PC-9 (cell line): ENCODE data around the gene MBD3. TPM values are rescaled to one million over a fixed set of nuclear protein-coding genes. Genes with fewer than 3 reads are reported as not detected.

ENCODE experiments used
- BruUV-seq: library from RNA; stranded (reverse); fragments of 400-500 nt; replicated peaks from 2 replicates; lab custom pipeline; 2021; lab: Mats Ljungman, UMichigan
- CTCF ChIA-PET: fragments of 300-600 bp; sonication (Branson Sonifier 250); formaldehyde crosslinking; loops from one replicate; lab custom pipeline; 2022; ENCODE audit warnings: antibody characterized with exemption; lab: Charles Lee
- POLR2A ChIA-PET: fragments of 300-600 bp; sonication (Branson Sonifier 250); formaldehyde crosslinking; loops from one replicate; lab custom pipeline; 2022; ENCODE audit warnings: antibody characterized with exemption; ENCODE audit not compliant: unreplicated experiment; lab: Charles Lee
- DNase-seq, 2 experiments: peaks; one replicate each; pipeline versions ENCODE4 v3.0.0 to v3.0.0-alpha.2; 2015 to 2022; ENCODE audit warnings: mixed read lengths in 1 of 2
- H2AFZ ChIP-seq: fragments of 200-600 bp; sonication (generic); 2 replicates; pipeline ENCODE4 v1.8.1; 2017; ENCODE audit warnings: antibody characterized with exemption
- H3F3A ChIP-seq: fragments of 200-600 bp; sonication (generic); 2 replicates; pipeline ENCODE4 v1.8.1; 2017; ENCODE audit warnings: antibody characterized with exemption, mild to moderate bottlenecking, low read depth; ENCODE audit not compliant: insufficient read depth
- H3K27ac ChIP-seq: fragments of 200-600 bp; sonication (generic); 2 replicates; pipeline ENCODE4 v1.6.1; 2016; ENCODE audit warnings: mixed run types
- H3K27me3 ChIP-seq: fragments of 200-600 bp; sonication (generic); 2 replicates; pipeline ENCODE4 v1.6.1; 2016; ENCODE audit warnings: low read depth, mixed run types; ENCODE audit not compliant: insufficient read depth
- H3K36me3 ChIP-seq: fragments of 200-600 bp; sonication (generic); 2 replicates; pipeline ENCODE4 v1.6.1; 2016; ENCODE audit warnings: low read depth, mixed run types
- H3K4me1 ChIP-seq: fragments of 200-600 bp; sonication (generic); replicated peaks from 2 replicates; pipeline ENCODE4 v1.6.1; 2016; ENCODE audit warnings: mixed run types; ENCODE audit not compliant: insufficient read depth
- H3K4me2 ChIP-seq: fragments of 200-600 bp; sonication (generic); 2 replicates; pipeline ENCODE4 v1.6.1; 2017; ENCODE audit warnings: mixed run types
- H3K4me3 ChIP-seq: fragments of 200-600 bp; sonication (generic); 2 replicates; pipeline ENCODE4 v1.6.1; 2016; ENCODE audit warnings: mixed run types
- H3K79me2 ChIP-seq: fragments of 200-600 bp; sonication (generic); 2 replicates; pipeline ENCODE4 v1.6.1; 2017; ENCODE audit warnings: low read depth, mixed run types
- H3K9me2 ChIP-seq: fragments of 200-600 bp; sonication (generic); 2 replicates; pipeline ENCODE4 v1.8.1; 2017; ENCODE audit warnings: mild to moderate bottlenecking; ENCODE audit not compliant: insufficient read depth
- H3K9me3 ChIP-seq: fragments of 200-600 bp; sonication (generic); 2 replicates; pipeline ENCODE4 v1.8.1; 2016; ENCODE audit warnings: low read depth; ENCODE audit not compliant: insufficient read depth
- H4K20me1 ChIP-seq: fragments of 200-600 bp; sonication (generic); 2 replicates; pipeline ENCODE4 v1.8.1; 2017; ENCODE audit not compliant: insufficient read depth
- CTCF ChIP-seq: fragments of 200-600 bp; sonication (generic); conservative IDR thresholded peaks from 2 replicates; pipeline ENCODE4 v1.6.1; 2017; ENCODE audit warnings: mixed run types, antibody characterized with exemption, mild to moderate bottlenecking, moderate library complexity
- EZH2 ChIP-seq: fragments of 200-600 bp; sonication (generic); IDR thresholded peaks from 2 replicates; pipeline ENCODE4 v1.8.0; 2017; ENCODE audit warnings: antibody characterized with exemption, low read depth
- intact Hi-C: fragments of 100-400 bp; cut with micrococcal nuclease; formaldehyde crosslinking; loops from one replicate; pipeline ENCODE4 v1.10.0; 2022; ENCODE audit not compliant: unreplicated experiment
- total RNA-seq: library from RNA; stranded (reverse); gene quantifications from 2 replicates; pipeline ENCODE4 v1.2.3, GENCODE V29; 2021

The MBD3 gene
- total RNA-seq, 1 experiment from 2014 or later: 129 TPM

- ChIA-PET CTCF (no interaction called here), POLR2A (no interaction called here)
- Histone ChIP-seq H3F3A (no peaks in the 10 kb centered on the region), H3K4me2 (no peak overlapping the region), H2AFZ (no peak overlapping the region), H3K4me1 (no peaks in the 10 kb centered on the region), H3K27me3 (no peaks in the 10 kb centered on the region), H3K9me3 (no peaks in the 10 kb centered on the region), H3K9me2 (no peaks in the 10 kb centered on the region), H3K27ac (no peak overlapping the region), H3K36me3 (no peaks in the 10 kb centered on the region), H4K20me1 (no peaks in the 10 kb centered on the region), H3K4me3 (no peak overlapping the region), H3K79me2 (no peaks in the 10 kb centered on the region)
- intact Hi-C loops: no loop called here
- TF ChIP-seq EZH2 (no peak), CTCF (no peak)
- DNase-seq: no peak
- BruUV-seq: no TSS peak
Measured at GRCh38 chr19:1554968-1555367, 37.7 kb downstream of the MBD3 start.

- Histone ChIP-seq H4K20me1 (no peaks in the 10 kb centered on the region), H3K27me3 (no peaks in the 10 kb centered on the region), H3K79me2 (no peaks in the 10 kb centered on the region), H3K4me3 (no peak overlapping the region), H3F3A (no peaks in the 10 kb centered on the region), H2AFZ (no peak overlapping the region), H3K27ac (no peak overlapping the region), H3K9me3 (no peaks in the 10 kb centered on the region), H3K9me2 (no peaks in the 10 kb centered on the region), H3K36me3 (no peaks in the 10 kb centered on the region), H3K4me1 (no peaks in the 10 kb centered on the region), H3K4me2 (no peak overlapping the region)
- no TSS peak for BruUV-seq
- ChIA-PET CTCF (interaction anchor here (0.6 kb wide), 1 partner anchor 29 kb away, joined by 3 read pairs; no protein-coding TSS in a partner anchor), POLR2A (no interaction called here)
- intact Hi-C loops: no loop called here
- DNase-seq: no peak
- no peak for TF ChIP-seq EZH2
- TF ChIP-seq CTCF: no peak
Measured at GRCh38 chr19:1553415-1553814, 39.2 kb downstream of the MBD3 start.

- ChIA-PET CTCF (interaction anchor here (0.6 kb wide), 1 partner anchor 47 kb away, joined by 5 read pairs; no protein-coding TSS in a partner anchor), POLR2A (interaction anchor here (0.6 kb wide), 4 partner anchors 30 to 247 kb away, joined by 3 to 51 read pairs (median 4); no protein-coding TSS in a partner anchor)
- no peak overlapping the region for H2AFZ ChIP-seq
- H3K9me3 ChIP-seq: no peaks in the 10 kb centered on the region
- no peaks in the 10 kb centered on the region for H3F3A ChIP-seq
- H3K27me3 ChIP-seq: no peaks in the 10 kb centered on the region
- no peak overlapping the region for H3K4me3 ChIP-seq
- H3K36me3 ChIP-seq: no peaks in the 10 kb centered on the region
- no peaks in the 10 kb centered on the region for H3K4me1 ChIP-seq
- intact Hi-C loops: no loop called here
- no peak for DNase-seq
- BruUV-seq: no TSS peak
- H3K4me2 ChIP-seq: no peak overlapping the region
- TF ChIP-seq EZH2 (no peak), CTCF (no peak)
- no peaks in the 10 kb centered on the region for H3K79me2 ChIP-seq
- H3K9me2 ChIP-seq: no peaks in the 10 kb centered on the region
- H4K20me1 ChIP-seq: no peaks in the 10 kb centered on the region
- H3K27ac ChIP-seq: no peak overlapping the region
Measured at GRCh38 chr19:1551068-1552040, 41.3 kb downstream of the MBD3 start.
